Neutrophil (primary cell): ENCODE measurements around the gene SRP68.
A peak's percentile ranks its signal among the peaks of the same experiment; 100 is the strongest.

ENCODE experiments used
- H3K27ac ChIP-seq: fragments of 200-600 bp; sonication (generic); 2 replicates; pipeline ENCODE4 v1.5.1; 2016; ENCODE audit warnings: mild to moderate bottlenecking, moderate library complexity
- H3K27me3 ChIP-seq: fragments of 200-600 bp; sonication (generic); 2 replicates; pipeline ENCODE4 v1.6.0; 2016; ENCODE audit warnings: mild to moderate bottlenecking
- H3K36me3 ChIP-seq: fragments of 200-600 bp; sonication (generic); 2 replicates; pipeline ENCODE4 v1.5.1; 2017
- H3K4me1 ChIP-seq, 2 experiments: fragments of 200-600 bp in 1 of 2; sonication (generic) in 1 of 2; 1 replicate in 1 of 2; 2 replicates in 1 of 2; pipeline versions ENCODE4 v1.5.1 to v1.6.1; 2013 to 2016; ENCODE audit warnings: low read depth in 1 of 2, low read length in 1 of 2, mild to moderate bottlenecking in 1 of 2, moderate library complexity in 1 of 2; ENCODE audit not compliant: control insufficient read depth in 1 of 2, insufficient read depth in 1 of 2
- H3K4me3 ChIP-seq, 2 experiments: fragments of 200-600 bp in 1 of 2; sonication (generic) in 1 of 2; 1 replicate in 1 of 2; 2 replicates in 1 of 2; pipeline ENCODE4 v1.5.1; 2013 to 2016; ENCODE audit warnings: low read depth in 1 of 2, low read length in 1 of 2, mild to moderate bottlenecking in 1 of 2, moderate library complexity in 1 of 2
- H3K9me3 ChIP-seq: fragments of 200-600 bp; sonication (generic); 2 replicates; pipeline ENCODE4 v1.5.1; 2016
- TF ChIP-seq, protein P1 (sequence below): fragments of 200-600 bp; sonication (generic); IDR thresholded peaks from 2 replicates; pipeline ENCODE4 v1.5.1; 2016; ENCODE audit warnings: antibody characterized with exemption

Gene SRP68

GRCh38 chr17:75998327-75998795, 74.0 kb downstream of the SRP68 start:
- TF ChIP-seq, protein P1, sequence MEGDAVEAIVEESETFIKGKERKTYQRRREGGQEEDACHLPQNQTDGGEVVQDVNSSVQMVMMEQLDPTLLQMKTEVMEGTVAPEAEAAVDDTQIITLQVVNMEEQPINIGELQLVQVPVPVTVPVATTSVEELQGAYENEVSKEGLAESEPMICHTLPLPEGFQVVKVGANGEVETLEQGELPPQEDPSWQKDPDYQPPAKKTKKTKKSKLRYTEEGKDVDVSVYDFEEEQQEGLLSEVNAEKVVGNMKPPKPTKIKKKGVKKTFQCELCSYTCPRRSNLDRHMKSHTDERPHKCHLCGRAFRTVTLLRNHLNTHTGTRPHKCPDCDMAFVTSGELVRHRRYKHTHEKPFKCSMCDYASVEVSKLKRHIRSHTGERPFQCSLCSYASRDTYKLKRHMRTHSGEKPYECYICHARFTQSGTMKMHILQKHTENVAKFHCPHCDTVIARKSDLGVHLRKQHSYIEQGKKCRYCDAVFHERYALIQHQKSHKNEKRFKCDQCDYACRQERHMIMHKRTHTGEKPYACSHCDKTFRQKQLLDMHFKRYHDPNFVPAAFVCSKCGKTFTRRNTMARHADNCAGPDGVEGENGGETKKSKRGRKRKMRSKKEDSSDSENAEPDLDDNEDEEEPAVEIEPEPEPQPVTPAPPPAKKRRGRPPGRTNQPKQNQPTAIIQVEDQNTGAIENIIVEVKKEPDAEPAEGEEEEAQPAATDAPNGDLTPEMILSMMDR: no peak
- Histone ChIP-seq H3K4me3 (no peak overlapping the region), H3K4me1 (peaks cover 20 to 23% of the 10 kb centered on the region in 2 experiments), H3K36me3 (peaks cover 9% of the 10 kb centered on the region), H3K9me3 (no peaks in the 10 kb centered on the region), H3K27me3 (no peaks in the 10 kb centered on the region), H3K27ac (peak overlapping the region; percentile 2)

DNA sequence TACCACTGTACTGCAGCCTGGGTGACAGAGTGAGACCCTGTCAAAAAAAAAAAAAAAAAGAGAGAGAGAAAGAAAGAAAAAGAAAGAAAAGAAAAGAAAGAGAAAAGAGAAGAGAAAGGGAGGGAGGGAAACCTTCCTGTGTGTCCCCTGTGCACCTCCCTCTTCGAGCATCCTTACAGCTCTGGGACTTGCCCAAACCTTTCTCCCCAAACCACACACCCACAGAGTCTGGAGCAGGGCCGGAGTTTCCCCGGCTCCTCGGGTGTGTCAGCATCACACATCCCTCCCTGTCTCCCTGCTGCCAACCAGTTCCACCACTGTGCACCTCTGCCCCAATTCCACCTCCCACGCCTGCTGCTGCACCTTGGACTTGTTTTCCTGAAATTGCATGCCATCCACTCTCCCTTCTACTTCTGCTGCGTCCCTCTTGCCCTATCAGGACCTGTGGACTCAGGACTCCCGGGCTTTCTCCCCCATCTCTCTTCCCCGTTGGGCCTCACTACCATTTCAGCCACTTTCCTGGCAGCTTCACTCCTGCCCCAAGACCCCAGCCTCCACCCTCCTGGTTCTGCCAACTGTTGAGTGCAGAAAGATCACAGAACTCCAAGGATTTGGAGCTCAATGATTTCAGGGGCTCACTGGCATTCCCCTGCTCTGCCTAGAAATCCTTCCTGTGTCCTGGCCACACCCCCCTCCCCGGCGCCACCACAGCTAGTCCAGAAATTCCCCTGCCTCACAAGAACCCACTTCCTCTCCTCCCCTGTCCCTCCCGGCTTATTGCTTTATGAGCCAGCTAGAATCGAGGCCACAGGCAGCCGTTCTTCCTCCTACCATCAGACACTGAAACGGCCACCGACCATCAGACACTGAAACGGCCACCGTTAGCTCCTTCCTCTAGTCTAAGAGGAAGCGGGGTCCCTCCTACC, 75.4 kb downstream of the SRP68 start:
- TF ChIP-seq, protein P1: no peak

DNA sequence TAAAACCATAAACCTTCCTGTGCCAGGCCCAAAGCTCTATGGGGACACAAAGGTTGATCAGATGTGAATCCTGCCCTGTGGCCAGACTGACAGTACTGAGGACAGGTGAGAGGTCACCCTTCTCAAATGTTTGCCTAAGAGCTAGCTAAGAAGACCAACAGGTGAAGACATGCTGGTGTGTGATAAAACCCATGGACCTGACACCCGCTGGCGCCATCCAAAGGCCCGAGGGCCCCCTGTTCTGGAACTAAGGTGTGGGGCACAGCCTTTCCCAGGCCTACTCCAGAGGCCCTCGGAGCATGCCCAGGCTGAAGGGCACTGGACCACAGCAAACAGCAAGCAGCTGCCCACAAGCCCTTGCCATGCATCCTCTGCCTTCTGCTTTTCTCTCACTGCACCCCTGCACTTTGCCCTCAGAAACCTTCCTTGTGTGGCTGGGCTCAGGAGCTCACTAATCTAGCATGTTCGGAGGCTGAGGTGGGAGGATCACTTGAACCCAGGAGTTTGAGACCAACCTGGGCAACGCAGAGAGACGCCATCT, 76.9 kb downstream of the SRP68 start:
- Histone ChIP-seq H3K27me3 (no peaks in the 10 kb centered on the region), H3K4me3 (no peak overlapping the region), H3K4me1 (peaks cover 33 to 38% of the 10 kb centered on the region in 2 experiments), H3K9me3 (no peaks in the 10 kb centered on the region), H3K36me3 (no peaks in the 10 kb centered on the region), H3K27ac (no peak overlapping the region)
- TF ChIP-seq, protein P1: no peak

More for the DNA sequence above, 75.4 kb downstream of the SRP68 start:
- H3K4me3 ChIP-seq: peak overlapping the region; percentile 30 to 38
- no peaks in the 10 kb centered on the region for H3K9me3 ChIP-seq
- peaks cover 25 to 29% of the 10 kb centered on the region in 2 experiments for H3K4me1 ChIP-seq
- H3K27me3 ChIP-seq: no peaks in the 10 kb centered on the region
- peaks cover 2% of the 10 kb centered on the region for H3K36me3 ChIP-seq
- H3K27ac ChIP-seq: peak overlapping the region; percentile 77

DNA sequence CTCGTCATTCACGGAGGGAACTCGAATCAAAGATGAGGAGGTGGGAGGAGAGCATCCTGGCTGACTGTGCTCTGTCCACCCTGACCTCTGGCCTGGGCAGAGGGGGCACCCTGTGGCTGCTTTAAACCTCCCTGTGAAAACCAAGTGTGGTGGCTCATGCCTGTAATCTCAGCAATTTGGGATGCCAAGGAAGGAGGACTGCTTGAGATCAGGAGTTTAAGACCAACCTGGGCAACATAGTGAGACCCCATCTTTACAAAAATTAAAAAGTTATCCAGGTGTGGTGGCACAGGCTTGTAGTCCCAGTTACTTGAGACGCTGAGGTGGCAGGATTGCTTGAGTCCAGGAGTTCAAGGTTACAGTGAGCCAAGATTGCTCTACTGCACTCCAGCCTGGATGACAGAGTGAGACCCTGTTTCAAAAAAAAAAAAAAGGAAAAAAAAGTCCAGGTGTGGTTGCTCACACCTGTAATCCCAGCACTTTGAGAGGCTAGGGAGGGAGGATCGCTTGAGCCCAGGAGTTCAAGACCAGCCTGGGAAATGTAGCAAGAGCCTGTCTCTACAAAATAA, 77.4 kb downstream of the SRP68 start:
- Histone ChIP-seq H3K27me3 (no peaks in the 10 kb centered on the region), H3K27ac (no peak overlapping the region), H3K9me3 (no peaks in the 10 kb centered on the region), H3K4me3 (no peak overlapping the region), H3K4me1 (peaks cover 33 to 38% of the 10 kb centered on the region in 2 experiments), H3K36me3 (no peaks in the 10 kb centered on the region)
- TF ChIP-seq, protein P1: no peak

DNA sequence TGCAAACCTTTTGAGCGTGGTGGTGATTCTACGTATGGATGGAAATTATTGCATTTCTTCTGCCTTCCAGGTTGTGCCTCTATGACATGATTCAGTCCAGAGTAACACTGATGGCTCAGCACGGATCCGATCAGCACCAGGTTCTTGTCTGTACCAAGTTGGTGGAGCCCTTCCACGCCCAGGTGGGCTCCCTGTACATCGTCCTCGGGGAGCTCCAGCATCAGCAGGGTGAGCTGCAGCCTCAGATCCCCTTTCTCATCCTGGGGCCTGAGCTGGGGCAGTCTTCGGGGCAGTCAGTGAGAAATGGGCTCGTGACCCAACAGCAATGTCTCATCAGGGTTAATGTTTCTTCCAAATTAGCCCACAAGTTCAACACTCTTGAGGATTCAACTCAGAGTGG, 80.9 kb downstream of the SRP68 start:
- no peaks in the 10 kb centered on the region for H3K36me3 ChIP-seq

More for the DNA sequence above, 80.9 kb downstream of the SRP68 start:
- Histone ChIP-seq H3K27me3 (no peaks in the 10 kb centered on the region), H3K27ac (peak overlapping the region; percentile 76), H3K4me1 (peaks cover 19 to 24% of the 10 kb centered on the region in 2 experiments), H3K9me3 (no peaks in the 10 kb centered on the region), H3K4me3 (no peak overlapping the region)
- TF ChIP-seq, protein P1: no peak
